ENCODE data around the gene NELFCD.

- TF ChIP-seq CTCF (IDR thresholded peaks at IDR 0.05; ENCODE audit: insufficient read depth, low read length, poor library complexity, severe bottlenecking) (no peak), EZH2phosphoT487 (conservative IDR thresholded peaks at IDR 0.05; ENCODE audit: low read length) (no peak)
These were observed 50.5 kb downstream of the NELFCD start for GRCh38 chr20:59031564-59032022.

Data from SU-DHL-6 (cell line).